Astrocyte of the spinal cord (primary cell): ENCODE measurements around the gene ADARB2.

Experiments
- DNase-seq: peaks from one replicate; pipeline ENCODE4 v3.0.0; 2011; ENCODE audit warnings: low read depth, low spot score
- H3K4me3 ChIP-seq: 2 replicates; pipeline ENCODE4 v1.5.1; 2011; ENCODE audit warnings: low read depth, mild to moderate bottlenecking, low read length, moderate library complexity
- CTCF ChIP-seq: IDR thresholded peaks from 2 replicates; pipeline ENCODE4 v1.5.1; 2012; ENCODE audit warnings: low read depth, mild to moderate bottlenecking, low read length, inconsistent platforms
- in situ Hi-C: cut with HindIII; loops from 2 replicates; pipeline ENCODE4 v1.10.0; 2017; ENCODE audit warnings: low sequenced_read_pairs

The ADARB2 gene

DNA sequence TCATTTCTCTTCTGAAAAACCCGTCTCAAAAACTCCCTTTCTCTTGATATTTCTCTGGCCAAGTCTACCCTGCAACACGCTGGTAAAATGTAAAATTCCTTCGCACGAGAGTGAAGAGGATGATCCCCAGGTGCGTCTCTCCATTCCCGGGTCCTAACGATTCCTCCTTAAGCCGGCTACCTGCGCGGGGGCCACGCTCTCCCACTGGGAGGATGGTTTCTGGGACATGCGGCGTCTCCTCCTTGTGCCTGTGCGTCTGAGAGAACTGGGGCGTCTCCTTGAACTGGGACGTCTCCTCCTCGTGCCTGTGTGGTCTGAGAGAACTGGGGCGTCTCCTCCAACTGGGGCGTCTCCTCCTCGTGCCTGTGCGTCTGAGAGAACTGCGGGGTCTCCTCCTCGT, 531.2 kb downstream of the ADARB2 start:
- H3K4me3 ChIP-seq = no peak overlapping the region
- no peak for TF ChIP-seq CTCF
- in situ Hi-C loops = no loop called here
- no peak for DNase-seq

DNA sequence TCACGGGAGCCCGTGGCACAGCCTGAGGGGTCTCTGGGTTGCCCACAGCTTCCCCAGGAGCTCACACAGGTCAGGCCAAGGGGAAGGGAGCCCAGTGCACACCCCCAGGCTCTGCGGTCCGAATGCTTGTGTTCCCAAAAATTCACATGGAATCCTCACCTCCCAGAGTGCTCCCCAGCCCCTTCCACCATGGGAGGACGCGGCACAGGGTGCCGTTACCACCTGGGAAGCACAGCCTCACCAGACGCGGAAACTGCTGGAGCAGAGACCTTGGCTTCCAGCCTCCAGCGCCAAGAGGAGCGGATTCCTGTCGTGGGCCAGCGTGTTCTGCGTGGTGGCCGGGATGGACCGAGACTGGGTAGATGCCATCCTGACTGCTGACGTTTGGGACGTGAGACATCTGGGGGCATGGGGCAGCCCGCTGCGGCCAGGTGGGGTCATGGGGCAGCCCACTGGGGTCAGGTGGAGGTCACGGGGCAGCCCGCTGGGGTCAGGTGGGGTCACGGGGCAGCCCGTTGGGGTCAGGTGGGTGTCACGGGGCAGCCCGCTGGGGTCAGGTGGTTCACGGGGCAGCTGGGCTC, 531.8 kb downstream of the ADARB2 start:
- no peak overlapping the region for H3K4me3 ChIP-seq
- DNase-seq = no peak
- in situ Hi-C loops = no loop called here
- no peak for TF ChIP-seq CTCF

GRCh38 chr10:1204434-1205326, 532.6 kb downstream of the ADARB2 start:
- in situ Hi-C loops = no loop called here
- no peak overlapping the region for H3K4me3 ChIP-seq
- DNase-seq = no peak
- TF ChIP-seq CTCF = no peak

DNA sequence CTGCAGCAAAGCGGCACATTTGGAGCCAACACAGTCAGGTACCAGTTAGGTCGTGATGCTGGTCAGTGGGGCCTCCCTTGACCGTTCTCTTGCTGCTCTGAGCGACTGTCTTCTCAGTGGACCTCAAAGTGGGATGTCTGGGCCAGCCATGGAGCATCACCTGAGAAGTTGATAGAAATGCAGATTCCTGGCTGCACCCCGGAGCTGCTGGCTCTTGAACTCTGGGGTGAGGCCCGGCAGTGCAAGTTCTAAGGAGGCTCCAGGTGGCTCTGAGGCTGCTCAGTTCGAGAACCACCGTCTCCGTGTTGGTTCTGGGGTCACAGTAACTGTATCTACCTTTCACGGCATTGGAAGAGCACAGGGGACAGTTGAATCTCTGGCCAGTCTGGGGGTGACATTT, 533.6 kb downstream of the ADARB2 start:
- in situ Hi-C loops = no loop called here
- TF ChIP-seq CTCF = no peak
- DNase-seq = no peak
- no peak overlapping the region for H3K4me3 ChIP-seq

DNA sequence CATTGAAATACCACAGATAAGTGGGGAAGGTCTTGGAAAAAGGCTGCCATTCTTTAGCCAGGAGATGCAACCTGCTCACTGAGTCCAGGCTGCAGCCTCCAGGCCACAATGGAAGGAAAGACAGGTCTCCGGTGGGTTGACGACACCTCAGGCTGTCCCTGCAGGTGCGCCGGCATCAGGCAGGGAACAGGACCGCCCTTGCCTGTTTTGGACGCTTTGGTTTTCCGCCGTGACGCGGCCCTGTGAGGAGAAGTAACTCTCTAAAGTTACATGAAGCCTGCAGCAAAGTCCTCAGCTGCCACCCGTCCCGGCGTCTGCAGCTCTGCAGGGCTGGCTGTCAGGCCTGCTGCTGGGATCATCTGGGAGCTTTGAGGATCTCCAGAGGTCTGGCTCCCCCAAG, 534.1 kb downstream of the ADARB2 start:
- DNase-seq = no peak
- no peak overlapping the region for H3K4me3 ChIP-seq
- no peak for TF ChIP-seq CTCF
- in situ Hi-C loops = no loop called here

- in situ Hi-C loops = no loop called here
- TF ChIP-seq CTCF = no peak
- DNase-seq = no peak
- no peak overlapping the region for H3K4me3 ChIP-seq
These were observed 535.0 kb downstream of the ADARB2 start for GRCh38 chr10:1202343-1202742.
